SW480 (cell line): ENCODE measurements around the gene ZNF575.
"Not testable (repeated sequence)": the region's sequence is repeated elsewhere in the genome, so short reads cannot be mapped to it uniquely, and the experiment has no call there.

Experiments
- DNase-seq: peaks from one replicate; pipeline ENCODE4 v3.0.0-alpha.2; 2016; ENCODE audit warnings: low spot score

ZNF575 gene

DNA sequence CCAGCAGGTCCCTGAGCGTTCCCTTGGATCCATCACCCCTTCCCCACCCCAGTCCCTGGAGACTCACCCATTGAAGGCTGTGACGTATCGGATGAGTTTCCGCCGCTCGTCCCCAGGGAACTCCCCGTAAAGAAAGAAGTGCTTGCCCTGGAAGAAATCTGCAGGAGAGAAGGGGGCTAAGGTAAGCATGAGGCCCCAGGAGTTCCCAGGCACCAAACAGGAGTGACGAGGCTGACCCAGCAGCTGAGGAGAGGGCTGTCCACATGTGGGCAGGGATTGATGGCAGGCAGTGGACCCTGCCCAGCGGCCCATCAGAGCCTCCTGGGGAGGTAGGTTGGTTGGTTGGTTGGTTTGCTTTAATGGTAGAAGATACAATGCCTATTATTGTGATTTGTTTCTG is 11.1 kb downstream of the ZNF575 start:
- DNase-seq: no peak

DNA sequence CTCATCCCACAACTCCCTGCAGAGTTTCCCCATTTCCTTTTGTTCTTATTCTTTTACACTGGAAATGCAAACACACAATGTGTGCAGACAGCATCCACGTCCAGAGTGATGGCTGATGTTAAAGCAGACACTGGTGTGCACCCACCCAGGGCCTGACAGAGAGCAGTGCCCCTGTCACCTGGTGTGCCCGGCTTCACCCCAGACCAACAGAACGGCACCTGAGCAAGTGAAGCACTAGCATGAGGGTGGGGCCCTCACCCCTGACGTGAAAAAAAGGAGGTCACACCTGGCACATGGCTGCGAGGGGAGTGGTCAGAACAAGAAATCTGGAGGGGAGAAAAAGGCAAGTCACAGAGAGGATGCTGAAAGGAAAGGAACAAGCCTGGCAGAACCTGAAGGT is 12.3 kb downstream of the ZNF575 start:
- no peak for DNase-seq

- DNase-seq: no peak
These were observed 13.0 kb downstream of the ZNF575 start for GRCh38 chr19:43545981-43546380.

DNA sequence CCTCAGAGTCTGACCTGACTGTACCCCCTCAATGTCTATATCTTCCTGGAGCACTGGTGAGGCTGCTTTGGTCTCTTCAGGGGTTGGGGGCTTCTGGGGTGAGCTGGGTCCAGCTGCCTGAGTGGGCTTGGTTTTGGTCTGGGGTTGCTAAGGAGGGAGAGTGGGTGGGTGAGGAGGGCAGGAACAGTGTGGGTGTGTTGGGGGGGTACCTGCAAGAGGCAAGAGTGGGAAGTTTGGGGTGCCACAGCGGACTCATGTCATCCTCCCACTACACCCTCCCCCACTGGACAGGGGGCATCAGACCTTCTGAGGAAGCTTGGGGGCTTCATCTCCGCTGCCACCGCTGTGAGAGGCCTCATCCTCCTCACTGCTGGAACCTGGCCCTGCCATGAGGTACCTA is 13.6 kb downstream of the ZNF575 start:
- DNase-seq: no peak

GRCh38 chr19:43547926-43548325 is 14.9 kb downstream of the ZNF575 start:
- DNase-seq: not testable (repeated sequence)

DNA sequence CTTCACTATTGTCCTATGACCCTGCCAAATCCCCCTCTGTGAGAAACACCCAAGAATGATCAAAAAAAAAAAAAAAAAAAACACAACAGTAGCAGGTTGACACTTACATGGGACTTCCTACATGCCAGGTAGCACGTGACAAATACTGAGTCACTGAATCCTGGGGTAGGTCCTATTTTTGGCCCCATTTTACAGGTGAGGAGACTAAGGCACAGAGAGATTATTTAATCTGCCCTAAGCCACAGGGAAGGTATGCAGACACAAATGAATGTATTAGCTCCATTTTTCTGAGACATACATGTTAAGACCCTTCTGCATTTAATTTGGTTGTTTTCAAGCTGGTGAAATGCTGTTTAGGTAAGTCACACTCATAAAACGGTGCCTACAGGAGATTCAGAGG is 15.7 kb downstream of the ZNF575 start:
- no peak for DNase-seq

DNA sequence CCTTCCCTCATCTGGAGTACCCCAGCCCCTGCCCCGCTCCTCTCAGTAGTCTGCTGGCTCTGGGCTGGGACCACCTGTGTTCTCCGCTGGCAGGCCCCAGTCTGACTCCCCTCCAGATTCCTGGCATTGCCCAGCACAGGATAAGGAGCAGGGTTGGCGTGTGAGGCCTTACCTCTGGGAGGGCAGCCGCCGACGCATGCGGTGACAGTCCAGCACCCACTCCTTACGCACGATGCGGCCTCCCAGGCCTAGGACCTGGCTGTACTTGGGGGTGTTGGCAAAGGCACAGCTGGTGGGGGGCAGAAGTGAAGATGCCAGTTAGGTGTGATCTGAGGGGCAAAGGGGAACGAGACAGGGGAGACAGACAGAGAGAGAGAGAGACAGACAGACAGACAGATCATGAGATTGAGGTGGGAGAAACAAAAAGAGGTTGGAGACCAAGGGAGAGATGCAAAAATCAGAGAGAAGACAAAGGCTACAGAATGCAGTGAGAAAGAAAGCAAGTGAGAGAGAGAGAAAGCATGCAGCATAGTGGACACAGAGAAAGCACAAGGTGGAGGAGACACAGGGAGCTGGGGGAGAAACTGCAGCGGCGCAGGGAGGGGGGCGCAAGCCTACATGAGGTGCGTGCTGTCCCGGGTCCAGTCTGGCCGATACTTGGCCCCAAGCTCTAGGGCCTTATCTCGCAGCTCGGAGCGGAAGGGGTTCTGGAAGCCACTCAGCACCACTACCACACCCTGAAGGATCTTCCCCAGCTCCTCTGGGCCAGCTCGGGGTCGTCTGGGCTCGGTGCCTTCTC is 18.6 kb downstream of the ZNF575 start:
- no peak for DNase-seq

GRCh38 chr19:43552198-43552450 is 19.1 kb downstream of the ZNF575 start:
- no peak for DNase-seq

- DNase-seq: no peak
These were observed 19.6 kb downstream of the ZNF575 start for GRCh38 chr19:43552616-43553015.

DNA sequence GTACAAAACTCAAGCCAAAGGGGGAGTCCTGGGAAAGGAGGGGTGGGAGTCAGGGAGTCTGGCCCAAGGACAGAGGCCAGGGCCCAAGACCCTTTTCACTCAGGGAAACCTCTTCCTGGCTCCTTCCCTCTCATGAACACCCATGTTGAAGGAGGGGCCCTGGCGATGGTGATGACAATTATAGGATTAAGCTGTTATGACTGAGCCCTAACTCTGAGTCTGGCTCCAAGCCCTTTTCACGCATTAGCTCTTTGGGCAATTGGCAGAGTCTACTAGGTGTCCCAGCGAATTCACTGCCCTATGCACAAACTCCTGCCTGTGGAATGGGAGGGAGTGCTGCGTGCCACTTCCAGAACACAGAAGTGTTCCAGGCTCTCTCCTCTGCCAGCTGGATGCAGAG is 20.7 kb downstream of the ZNF575 start:
- DNase-seq: no peak

GRCh38 chr19:43554317-43554895 is 21.4 kb downstream of the ZNF575 start:
- no peak for DNase-seq

- DNase-seq: peak; percentile 66
These were observed 22.3 kb downstream of the ZNF575 start for GRCh38 chr19:43555185-43555770.

DNA sequence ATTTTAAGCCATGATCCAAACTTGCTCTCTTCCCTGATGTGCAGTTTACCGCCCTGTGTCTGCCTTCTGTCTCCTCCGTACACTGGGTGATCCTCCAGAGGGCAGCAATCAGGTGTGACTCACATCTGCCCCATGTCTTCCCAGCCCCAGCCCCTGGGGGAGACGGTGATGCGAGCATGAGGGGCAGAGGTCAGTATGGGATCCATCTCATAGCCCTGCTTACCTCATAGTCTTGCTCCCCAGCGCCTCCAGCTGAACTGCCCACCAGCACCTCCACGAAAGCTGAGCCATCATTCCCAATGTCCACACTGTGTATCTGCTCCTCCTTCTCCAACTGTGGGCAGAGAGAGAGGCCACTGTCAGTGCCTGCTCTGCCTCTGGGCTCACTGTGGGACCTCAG is 27.7 kb downstream of the ZNF575 start:
- no peak for DNase-seq

GRCh38 chr19:43561139-43561970 is 28.4 kb downstream of the ZNF575 start:
- no peak for DNase-seq

DNA sequence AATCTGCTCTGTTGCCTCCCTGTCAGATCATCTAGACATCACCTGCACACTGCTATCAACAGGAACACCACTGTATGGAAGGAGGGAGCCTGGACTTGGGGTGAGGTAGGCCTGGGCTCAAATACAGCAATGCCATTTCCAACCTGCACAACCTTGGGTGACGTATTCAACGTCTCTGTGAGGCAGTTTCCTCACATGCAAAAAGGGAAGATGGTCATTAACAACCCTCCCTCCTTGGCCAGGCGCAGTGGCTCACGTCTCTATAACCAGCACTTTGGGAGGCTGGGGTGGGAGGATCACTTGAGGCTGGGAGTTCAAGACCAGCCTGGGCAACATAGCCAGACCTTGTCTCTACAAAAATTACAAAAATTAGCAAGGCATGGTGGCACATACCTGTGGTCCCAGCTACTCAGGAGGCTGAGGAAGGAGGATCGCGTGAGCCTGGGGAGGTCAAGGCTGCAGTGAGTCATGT is 29.3 kb downstream of the ZNF575 start:
- no peak for DNase-seq

DNA sequence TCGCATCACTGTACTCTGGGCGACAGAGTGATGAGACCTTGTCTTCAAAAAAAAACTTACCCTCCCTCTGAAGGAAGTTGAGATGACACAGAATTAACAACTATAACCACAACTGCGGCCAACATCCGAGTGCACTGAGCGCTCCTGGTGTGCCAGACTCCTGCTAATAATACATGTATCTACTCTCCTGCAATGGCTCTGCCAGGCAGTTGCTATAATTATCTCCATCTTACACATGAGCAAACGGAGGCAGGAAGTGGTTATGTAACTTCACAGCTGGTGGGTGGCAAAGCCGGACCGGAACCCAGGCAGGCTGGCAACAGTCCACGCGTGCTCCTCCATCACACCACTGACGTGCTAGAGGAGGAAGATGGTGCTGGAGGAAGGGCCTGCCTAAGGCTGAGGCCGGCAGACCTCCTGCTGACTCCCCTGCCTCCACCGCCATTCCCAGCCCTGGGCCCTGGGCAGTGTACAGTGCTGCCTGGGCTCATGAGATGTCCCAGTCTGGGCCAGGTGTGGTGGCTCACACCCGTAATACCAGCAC is 29.8 kb downstream of the ZNF575 start:
- DNase-seq: no peak

DNA sequence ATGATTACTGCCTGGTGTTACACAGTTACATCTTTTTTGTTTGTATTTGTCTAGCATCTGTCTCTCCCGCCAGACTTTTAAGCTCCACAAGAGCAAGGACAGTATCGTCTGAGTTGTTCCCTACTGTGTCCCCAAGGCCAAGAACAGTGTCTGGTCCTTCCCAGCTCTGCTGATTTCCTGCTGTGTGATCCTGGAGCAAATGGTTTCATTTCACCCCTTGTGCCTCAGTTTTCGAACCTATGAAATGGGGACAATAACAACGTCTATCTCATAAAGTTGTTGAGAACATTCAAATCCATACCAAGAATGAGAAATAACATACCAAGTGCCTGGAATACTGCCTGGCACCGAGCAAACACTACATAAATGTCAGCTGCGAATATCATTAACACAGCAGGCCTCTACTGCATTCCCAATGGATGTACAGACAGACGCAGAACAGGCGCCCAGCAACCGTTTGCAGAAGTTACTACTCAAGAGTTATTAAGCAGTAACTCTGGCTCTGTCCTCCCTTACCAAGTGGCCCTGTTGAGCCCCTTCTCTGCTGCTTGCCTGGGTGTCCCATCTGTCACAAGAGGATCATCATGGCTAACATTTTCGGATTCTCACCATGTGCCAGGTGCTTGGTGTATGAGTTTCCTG is 30.9 kb downstream of the ZNF575 start:
- DNase-seq: no peak

DNA sequence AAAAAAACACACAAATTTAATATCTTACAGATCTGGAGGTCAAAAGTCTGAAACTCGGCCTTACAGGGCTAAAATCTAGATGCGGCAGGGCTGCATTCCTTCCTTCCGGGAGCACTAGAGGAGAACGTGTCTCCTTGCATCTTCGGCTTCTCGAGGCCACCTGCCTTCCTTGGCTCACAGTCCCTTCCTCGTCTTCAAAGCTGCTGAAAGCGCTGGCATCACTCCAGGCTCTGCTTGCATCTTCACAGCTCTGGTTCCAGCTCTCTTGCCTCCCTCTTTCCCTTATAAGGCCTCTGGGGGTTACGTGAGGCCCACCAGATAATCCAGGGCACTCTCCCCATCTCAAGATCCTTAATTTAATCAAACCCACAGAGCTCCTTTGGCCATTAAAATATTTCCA is 31.8 kb downstream of the ZNF575 start:
- DNase-seq: no peak

DNA sequence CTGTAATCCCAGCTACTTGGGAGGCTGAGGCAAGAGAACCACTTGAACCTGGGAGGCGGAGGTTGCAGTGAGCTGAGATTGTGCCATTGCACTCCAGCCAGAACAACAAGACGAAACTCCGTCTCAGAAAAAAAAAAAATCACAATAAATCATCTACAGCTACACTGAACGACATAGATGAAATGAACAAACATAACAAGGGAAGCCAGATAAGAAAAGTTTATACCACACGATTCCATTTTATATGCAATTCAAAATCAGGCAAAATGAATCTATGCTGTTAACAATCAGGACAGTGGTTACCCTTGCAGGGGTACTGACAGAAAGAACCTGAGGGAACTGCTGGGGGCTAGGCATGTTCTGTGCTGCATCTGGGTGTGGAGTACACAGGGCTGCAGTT is 36.7 kb downstream of the ZNF575 start:
- DNase-seq: no peak

- DNase-seq: no peak
These were observed 37.3 kb downstream of the ZNF575 start for GRCh38 chr19:43570174-43570791.

- DNase-seq: no peak
These were observed 39.2 kb downstream of the ZNF575 start for GRCh38 chr19:43572171-43572588.
